HG02763 (cell line): ENCODE results near the gene MEST.
"Not testable (repeated sequence)": the region's sequence is repeated elsewhere in the genome, so short reads cannot be mapped to it uniquely, and the experiment has no call there.

ENCODE experiments used
- ATAC-seq: cut with Tn5 transposase; IDR thresholded peaks from one replicate; pipeline ENCODE4 v1.9.1; 2021; ENCODE audit warnings: mild to moderate bottlenecking, moderate library complexity; ENCODE audit not compliant: unreplicated experiment

Gene MEST, protein sequence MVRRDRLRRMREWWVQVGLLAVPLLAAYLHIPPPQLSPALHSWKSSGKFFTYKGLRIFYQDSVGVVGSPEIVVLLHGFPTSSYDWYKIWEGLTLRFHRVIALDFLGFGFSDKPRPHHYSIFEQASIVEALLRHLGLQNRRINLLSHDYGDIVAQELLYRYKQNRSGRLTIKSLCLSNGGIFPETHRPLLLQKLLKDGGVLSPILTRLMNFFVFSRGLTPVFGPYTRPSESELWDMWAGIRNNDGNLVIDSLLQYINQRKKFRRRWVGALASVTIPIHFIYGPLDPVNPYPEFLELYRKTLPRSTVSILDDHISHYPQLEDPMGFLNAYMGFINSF

DNA sequence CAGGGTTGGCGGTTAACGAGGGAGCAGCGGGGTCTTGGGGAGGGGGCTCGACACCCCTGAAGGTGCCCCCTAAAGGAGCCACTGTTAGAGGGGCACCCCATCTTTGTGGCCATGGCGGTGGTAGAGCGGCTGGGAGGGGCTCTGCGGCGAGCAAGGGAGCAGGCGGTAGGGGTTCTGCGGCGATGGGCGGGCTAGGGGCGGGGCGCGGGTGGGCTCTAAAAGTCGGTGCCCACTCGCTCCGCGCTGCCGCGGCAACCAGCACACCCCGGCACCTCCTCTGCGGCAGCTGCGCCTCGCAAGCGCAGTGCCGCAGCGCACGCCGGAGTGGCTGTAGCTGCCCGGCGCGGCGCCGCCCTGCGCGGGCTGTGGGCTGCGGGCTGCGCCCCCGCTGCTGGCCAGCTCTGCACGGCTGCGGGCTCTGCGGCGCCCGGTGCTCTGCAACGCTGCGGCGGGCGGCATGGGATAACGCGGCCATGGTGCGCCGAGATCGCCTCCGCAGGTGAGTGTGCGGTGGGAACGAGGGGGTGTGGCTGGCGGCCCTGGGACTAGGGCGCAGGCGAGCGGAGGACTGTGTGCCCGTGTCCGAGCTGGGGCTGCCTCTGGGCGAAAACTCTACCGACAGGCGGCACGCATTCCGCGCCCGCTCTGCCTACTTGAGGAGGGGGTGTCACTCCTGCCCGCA lies at the start of gene MEST:
TSS of gene MEST (plus strand) at position 245 of the 682 bp plus-strand sequence. CDS start at position 474, 229 bp downstream.
- ATAC-seq, result no peak

DNA sequence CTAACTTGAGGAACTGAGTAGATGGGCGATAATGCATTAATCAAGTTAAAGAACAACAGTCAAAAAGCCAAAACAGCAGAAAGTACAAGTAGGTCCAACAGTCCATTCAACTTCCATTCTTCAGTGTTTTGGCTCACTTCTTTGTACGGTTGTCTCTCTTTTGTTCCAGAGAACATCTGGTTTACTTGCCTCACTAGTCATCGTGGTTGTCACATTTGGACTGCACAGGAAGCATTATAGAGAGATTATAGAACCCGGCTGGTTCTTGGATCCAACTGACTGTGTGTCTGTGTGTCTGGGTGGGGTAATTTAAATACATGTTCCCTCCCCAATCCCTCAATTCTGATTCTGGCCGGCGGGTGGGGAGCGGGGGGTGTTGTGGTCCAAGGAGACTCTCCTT lies 49.3 kb upstream of the MEST start:
- no peak for ATAC-seq

DNA sequence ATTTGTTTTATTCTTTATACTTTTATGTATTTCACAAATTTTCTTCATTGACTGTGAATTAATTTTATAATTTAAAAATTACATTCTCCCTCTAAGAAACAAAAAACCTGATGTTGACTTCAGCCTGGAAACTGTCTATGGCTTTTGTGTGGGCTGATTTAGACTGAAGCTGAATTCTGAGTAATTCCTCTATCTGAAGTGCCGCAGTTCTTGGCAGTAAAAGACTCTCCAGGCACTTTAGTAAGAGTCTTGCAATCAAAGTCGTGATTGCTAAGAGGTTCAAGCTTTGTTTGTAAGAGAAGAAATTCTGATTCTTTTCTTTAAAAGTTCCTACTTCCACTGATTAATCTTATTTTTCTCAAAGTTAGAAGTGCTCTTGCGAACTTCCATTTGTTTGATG lies 47.7 kb upstream of the MEST start:
- ATAC-seq, result no peak

DNA sequence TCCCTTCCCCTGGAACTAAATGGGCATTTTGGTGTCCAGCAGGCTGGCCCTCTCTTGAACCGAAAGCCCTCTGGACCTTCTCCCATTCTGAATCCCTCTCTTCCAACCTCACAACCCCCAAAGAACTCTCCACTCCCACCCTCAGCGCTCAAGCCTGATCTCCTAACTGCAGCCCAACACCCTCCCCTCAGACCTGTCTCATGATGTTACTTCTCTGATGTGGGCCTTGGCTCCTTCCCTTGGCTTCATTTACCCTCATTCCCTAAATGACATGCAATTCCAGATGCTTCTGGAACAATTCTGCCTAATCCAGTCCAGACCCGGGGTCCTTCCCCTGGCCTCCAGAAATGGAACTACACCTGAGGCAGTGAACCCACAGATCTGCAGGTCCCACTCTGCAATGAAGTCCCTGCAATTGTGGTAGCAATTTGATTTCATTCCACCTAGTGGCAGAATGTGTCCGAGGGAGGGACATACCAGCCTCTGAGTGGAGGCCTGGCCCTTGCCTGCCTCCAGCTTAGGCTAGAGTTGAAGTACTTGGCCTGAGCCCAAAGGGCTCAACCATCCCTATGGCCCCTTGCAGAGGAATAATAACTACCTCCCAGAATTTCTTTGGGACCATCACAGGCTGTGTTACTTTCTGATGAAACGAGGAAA lies 47.0 kb upstream of the MEST start:
- ATAC-seq, result no peak

DNA sequence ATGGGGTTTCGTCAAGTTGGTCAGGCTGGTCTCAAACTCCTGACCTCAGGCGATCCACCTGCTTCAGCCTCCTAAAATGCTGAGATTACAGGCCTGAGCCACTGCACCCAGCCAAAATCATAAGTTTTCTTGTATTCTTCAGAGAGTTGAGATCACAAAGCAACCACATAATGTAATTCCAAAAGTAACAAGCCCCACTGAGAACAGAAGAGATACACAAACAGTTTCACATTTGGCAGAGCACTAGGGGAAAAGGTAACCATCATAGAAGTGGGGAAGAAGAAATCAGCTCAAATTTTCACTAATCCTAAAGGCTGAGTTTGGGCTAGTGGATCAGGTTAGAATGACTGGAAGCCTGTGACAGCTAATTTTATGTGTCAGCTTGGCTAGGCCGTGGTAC lies 45.6 kb upstream of the MEST start:
- ATAC-seq, result no peak

DNA sequence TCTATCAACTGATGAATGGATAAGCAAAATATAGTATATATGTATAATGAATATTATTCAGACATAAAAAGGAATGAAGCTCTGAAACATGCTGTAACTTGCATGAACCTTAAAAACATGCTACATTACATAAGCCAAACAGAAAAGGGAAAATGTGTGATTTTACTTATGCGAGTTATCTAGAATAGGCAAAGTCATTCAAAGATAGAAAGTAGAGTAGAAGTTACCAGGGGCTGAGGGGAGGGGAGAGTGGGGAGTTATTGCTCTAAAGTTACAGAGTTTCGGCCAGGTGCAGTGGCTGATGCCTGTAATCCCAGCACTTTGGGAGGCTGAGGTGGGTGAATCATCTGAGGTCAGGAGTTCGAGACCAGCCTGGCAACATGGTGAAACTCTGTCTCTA lies 40.5 kb upstream of the MEST start:
- ATAC-seq, result not testable (repeated sequence)

DNA sequence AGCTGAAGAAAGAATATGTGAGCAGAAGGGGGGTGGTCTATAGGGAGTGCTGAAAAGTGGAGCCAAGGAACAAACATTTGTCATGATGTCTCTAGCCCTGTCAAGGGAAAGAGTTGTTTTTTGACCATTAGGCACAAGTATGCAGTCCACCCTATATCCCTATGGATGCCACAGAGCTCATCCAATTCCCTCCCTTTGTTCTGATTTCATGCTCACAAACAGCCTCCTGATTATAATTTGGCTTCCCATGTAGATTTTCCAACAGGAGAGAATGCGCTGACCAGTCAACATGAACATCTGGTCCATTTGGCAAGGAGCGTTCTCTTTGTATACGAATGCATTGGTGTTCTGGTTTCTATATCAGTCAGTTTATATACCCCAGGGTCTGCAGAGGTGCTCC lies 38.9 kb upstream of the MEST start:
- ATAC-seq, result no peak

DNA sequence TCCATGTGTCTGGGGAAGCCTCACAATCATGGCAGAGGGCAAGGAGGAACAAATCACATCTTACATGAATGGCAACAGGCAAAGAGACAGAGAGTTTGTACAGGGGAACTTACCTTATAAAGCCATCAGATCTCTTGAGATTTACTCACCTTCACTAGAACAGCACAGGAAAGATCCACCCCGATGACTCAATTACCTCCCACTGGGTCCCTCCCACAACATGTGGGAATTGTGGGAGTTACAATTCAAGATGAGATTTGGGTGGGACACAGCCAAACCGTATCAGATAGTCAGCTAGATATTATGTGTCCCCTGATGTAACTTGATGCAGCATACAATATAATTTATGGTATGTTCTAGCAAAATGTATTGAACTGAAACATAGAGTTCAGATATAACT lies 36.9 kb upstream of the MEST start:
- no peak for ATAC-seq

DNA sequence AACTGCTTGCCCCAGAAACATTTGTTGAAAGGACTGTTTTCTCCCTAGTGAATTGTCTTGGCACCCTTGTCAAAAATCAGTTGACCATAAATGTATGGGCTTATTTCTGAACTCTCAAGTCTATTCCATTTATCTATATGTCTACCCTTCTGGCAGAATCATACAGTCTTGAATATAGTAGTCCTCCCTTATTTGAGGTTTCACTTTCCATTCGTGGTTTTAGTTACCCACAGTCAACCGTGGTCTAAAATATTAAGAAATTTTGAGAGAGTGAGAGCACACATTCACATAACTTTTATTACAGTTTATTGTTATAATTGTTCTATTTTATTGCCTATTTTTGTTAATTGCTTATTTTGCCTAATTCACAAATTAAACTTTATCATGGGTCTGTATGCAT lies 33.6 kb upstream of the MEST start:
- peak; percentile 57 for ATAC-seq

DNA sequence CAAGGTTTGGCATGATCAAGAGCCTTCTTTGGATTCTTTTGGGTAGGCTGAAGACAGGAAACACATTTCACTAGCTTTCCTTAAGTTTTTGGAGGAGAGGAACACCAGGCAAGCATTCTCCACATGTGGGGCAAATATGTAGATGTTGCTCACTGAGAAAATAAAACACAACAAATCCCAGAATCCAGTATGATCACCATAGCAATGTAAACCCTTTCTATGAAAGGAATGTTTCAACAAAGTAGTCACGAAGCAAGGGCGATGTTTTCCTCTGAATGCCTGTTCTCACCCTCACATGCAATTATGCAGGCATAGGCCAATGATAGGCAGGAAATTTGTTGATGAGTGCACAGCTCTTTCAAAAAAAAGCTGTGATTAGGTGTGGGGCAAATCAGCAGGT lies 30.6 kb upstream of the MEST start:
- no peak for ATAC-seq

DNA sequence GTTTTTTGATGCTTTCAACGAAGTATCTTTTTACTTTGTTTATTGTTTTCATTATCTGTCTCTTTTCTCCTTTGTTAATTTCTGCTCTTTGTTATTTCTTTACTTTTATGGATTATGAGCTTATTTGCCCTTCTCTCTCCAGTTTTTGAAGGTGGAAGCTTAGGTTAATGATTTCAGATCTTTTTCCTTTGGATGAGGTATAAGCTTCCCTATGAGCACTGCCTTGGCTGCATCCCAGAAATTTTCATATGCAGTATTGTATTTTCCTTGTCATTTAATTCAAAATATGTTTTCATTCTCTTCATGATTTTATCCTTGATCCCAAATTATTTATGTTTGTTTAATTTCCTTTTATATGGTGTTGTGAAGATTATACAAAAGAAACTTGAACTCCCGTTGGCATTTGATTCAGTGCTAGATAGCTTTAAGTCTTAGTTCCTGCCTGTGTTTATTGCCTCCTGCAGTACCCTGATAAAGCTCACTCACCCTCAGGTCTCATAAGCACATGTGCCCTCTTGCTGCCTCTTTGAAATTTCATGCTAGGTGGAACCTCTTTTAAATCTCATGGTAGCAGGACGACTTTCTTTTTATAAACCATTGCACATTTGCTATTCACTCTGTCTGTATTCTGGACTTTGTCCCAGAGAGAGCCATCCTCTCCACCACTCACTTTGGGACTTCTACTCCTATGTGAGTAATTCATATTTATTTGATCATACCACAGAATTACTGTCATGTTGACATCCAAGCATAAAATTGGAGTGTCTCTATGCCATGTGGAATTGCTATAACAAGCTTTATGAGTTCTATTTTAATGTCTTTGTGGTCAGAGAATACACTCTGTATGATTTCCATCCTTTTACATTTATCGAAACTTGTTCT lies 28.1 kb upstream of the MEST start:
- no peak for ATAC-seq

DNA sequence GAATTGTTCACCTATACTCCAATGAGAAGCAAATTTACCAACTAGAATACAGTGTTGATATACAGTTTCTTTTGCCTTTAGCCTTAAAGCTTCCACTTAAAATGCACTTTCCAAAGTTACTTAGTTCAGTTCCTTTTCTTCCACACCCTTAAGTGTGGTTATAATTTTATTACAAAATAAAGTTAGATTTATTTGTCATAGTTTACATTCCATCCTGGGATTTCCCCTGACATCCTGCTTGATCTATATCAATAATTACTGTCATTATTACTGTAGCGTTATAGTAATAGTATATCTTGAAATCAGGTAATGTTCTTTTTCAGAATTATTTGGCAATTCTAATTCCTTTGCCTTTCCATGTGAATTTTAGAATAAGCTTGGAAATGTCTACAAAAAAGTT lies 23.3 kb upstream of the MEST start:
- ATAC-seq, result no peak

DNA sequence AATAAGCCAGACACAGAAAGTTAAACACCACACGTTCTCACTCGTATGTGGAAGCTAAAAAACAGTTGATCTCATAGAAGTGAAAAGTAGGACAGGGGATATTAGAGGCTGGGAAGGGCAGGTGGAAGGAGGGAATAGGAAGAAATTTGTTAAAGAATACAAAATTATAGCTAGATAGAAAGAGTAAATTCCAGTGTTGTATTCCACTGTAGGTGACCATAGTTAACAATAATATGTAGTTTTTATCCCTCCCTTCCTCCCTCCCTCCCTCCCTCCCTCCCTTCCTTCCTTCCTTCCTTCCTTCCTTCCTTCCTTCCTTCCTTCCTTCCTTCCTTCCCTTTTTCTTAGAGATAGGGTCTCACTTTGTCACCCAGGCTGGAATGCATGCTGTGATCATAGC lies 19.9 kb upstream of the MEST start:
- ATAC-seq, result no peak

DNA sequence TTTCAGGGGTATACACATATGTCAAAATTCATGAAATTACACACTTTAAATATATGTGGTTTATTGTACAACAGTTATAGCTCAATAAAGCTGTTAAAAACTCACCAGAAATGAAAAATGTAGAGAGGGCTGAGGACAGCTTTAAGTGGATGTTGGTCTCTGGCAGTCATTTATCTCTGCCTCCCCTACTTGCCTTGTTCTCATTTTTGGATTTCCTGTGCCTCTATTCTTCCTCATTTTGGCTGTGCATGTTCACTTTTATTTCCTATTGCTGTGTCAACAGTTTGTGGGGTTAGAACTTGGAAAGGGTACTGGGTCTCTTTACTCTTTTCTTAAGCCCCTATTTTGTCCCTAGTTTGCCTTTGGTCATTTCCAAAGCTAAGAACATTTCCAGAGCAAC lies 18.6 kb upstream of the MEST start:
- ATAC-seq, result no peak

DNA sequence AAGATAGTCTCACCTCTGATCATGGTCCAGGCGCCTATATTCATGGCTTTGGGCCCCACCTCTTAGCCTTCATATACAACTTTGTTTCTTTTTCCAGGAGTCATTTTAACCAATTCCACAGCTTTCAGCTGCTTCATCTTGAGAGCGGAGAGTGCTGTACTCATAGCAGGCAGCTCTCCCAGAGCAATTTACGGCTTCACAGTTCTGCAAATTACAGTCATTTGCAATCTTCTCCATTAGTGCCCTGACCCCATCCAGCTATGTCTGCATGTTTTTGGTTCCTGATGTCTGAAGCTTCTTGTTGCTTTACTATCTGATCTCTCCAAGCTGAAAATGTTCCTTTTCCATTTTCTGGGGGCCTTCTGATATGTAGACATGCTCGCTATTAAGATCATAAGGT lies 18.0 kb upstream of the MEST start:
- ATAC-seq, result no peak

DNA sequence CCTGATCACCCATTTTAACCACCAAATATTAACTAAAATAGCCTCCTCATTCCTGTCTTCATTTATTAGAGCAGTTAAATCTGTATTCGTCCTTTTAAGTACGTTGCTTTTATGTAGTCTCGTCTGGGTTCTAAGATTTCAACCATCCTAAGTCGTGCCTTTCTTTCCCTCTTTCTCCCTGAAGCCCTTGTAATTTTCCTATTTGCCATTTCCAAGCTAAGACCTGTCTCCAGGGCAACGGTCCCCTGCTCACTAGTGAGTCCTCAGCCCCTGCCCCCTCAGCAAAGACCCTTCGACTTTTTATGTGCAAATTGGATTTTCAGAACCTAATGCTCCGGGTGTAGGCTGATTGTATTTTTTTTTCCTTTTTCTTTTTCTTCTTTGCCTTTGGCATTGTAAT lies 16.1 kb upstream of the MEST start:
- no peak for ATAC-seq

DNA sequence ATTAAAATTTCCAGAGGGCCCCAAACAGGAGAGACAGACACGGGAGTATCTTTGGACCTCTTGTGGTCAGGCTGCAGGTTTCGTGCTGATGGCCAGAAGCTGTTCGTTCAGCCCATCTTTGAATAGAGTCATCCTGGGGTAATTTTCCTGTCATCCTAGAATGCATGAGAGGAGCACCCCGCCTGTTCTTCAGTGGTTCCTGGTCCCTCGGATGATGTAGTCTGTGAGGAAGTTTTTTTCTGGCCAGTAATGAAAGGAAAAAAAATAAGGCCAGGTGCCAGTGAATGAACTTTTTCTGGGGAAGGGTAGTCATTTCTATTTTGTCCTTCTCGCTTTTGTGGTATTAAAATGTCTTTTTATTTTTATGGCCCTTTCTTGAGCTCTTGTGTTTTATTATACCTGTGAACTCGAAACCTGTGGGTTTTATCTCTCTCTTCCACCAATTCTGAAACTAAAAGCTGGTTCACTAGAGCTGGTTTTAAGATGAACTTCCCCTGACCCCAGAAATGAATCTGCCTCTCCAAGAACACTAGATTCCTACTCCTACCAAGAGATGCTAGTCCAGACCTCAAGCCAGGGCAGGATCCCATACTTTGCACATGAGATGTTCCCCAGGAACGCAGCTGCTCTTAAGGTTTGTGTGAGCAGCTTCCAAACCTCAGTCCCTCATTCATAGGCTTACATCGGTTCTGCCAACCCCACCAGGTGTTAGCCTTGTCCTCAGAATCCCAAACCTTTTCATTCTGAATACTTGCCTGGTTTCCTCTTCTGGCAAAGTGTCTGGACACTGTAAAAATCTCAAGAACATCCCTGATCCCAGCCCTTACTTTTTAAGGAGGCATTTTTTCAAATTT lies 15.4 kb upstream of the MEST start:
- ATAC-seq, result peak; percentile 81

DNA sequence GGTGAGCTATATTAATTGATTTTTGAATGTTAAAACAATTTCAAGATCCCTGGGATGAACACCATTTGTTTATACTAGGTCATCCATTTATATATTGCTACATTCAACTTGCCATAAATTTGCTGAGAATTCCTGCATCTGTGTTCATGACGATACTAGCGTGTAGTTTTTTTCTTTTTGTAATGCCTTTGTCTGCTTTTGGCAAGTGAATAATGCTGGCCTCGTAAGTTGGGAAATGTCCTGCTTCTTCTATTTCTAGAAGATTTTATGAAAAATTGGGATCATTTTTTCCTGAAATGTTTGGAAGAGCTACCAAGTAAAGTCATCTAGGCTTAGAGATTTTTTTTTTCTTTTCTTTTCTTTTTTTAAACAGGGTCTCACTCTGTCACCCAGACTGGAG lies 12.9 kb upstream of the MEST start:
- ATAC-seq, result no peak

DNA sequence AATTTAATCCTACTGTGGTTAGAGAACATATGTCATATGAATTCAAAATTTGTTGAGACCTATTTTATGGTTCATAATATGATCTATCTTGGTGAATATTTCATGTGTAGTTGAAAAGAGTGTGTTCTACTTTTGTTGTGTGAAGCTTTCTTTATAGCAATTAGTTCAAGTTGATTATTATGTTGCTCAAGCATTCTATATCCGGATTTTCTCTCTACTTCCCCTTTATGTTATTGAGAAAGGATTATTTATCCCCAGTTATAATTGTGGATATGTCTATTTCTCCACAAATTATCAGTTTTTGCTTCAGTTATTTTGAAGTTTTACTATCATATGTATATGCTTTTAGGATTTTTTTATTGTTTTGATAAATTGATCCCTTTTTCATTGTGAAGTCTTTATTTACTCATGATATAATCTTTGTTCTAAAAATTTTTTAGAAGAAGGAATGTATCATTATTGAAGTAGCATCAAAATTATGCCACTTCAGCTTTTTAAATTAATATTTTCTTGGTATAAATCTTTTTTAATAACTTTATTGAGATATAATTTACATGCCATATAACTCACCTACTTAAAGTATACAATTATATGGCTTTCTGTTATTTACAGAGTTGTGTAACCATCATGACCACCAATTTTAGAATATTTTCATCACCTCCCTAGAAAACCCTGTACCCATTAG lies 12.0 kb upstream of the MEST start:
- no peak for ATAC-seq

DNA sequence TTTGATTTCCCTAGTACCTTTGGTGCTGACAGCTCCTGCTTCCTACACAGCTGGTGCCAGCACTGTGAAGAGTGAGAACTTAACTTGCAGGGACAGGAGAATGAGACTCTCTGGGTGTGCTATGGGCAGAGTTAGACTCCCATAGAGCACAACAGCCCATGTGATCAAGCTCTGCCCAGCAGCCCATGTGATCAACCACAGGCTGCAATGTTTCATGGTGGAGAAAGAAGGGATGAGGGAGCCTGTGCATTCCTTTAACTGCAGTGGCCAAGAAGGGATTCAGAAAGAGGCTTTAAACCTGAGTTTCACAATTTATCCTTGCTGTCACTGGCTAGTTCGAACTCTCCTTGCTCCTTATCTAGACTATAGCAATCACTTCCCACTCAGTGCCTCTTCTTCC lies 10.0 kb upstream of the MEST start:
- ATAC-seq, result no peak
